Sigmoid colon (tissue), 7 donors: ENCODE results near the gene FAM13A. TPM values are rescaled to one million over a fixed set of nuclear protein-coding genes. Genes with fewer than 3 reads are reported as not detected.

ENCODE experiments used
- DNase-seq: peaks from one replicate; pipeline ENCODE4 v3.0.0-alpha.2; 2019
- H3K27ac ChIP-seq, 4 donors: fragments of 200-600 bp; sonication (generic); one replicate each; pipeline ENCODE4 v1.5.1; 2016 to 2019; ENCODE audit warnings: mild to moderate bottlenecking in 1 of 4
- H3K27me3 ChIP-seq, 3 donors: fragments of 200-600 bp; sonication (generic); one replicate each; pipeline ENCODE4 v1.5.1; 2019; ENCODE audit warnings: mild to moderate bottlenecking in 1 of 3
- H3K36me3 ChIP-seq, 4 donors: fragments of 200-600 bp; sonication (generic); one replicate each; pipeline ENCODE4 v1.5.1; 2016 to 2019
- H3K4me1 ChIP-seq, 4 donors: fragments of 200-600 bp; sonication (generic); one replicate each; pipeline ENCODE4 v1.5.1; 2017 to 2019
- H3K4me3 ChIP-seq, 4 donors: fragments of 200-600 bp; sonication (generic); one replicate each; pipeline ENCODE4 v1.5.1; 2017 to 2019; ENCODE audit warnings: mild to moderate bottlenecking in 2 of 4, moderate library complexity in 1 of 4
- H3K9me3 ChIP-seq, 4 donors: fragments of 200-600 bp in 3 of 4; sonication (generic) in 3 of 4; one replicate each; pipeline versions ENCODE4 v1.5.1 to v1.6.1; 2013 to 2019
- EP300 ChIP-seq, 4 donors: sonication (generic); formaldehyde crosslinking; IDR thresholded peaks; one replicate each; pipeline ENCODE4 v1.6.1; 2017; ENCODE audit warnings: antibody characterized with exemption in 4 of 4
- POLR2A ChIP-seq, 2 donors: fragments of 450-650 bp; IDR thresholded peaks; one replicate each; pipeline ENCODE4 v1.6.1; 2016; ENCODE audit warnings: antibody characterized with exemption in 2 of 2, mild to moderate bottlenecking in 2 of 2, moderate library complexity in 2 of 2
- POLR2AphosphoS5 ChIP-seq, 4 donors: sonication (generic); formaldehyde crosslinking; IDR thresholded peaks; one replicate each; pipeline ENCODE4 v1.6.1; 2017; ENCODE audit warnings: antibody characterized with exemption in 4 of 4
- WGBS, 2 donors: extraction: QIAGEN DNeasy Blood & Tissue Kit; methylation state at CpG; one replicate each; pipeline ENCODE4 v1.1.7; 2013; 5-methylcytosine and 5-hydroxymethylcytosine counted together
- intact Hi-C: fragments of 100-400 bp; cut with DNase I; formaldehyde crosslinking; loops from one replicate; pipeline ENCODE4 v1.15.1; 2023
- polyA plus RNA-seq, 3 donors: library from polyadenylated mRNA; stranded (reverse); fragments of 200-250 nt; gene quantifications; one replicate each; pipeline ENCODE4 v1.2.3, GENCODE V29; 2013
- total RNA-seq, 4 donors: library from RNA; depleted of rRNA; stranded (reverse); fragments of >200 nt; gene quantifications; one replicate each; pipeline ENCODE4 v1.1.0, GENCODE V29; 2016
- TF ChIP-seq, protein P1 (sequence below), 4 experiments: fragments of 450-650 bp in 3 of 4; fragments of 200-600 bp in 1 of 4; IDR thresholded peaks; one replicate each; pipeline ENCODE4 v1.5.1; 2016 to 2019; ENCODE audit warnings: antibody characterized with exemption in 4 of 4, mild to moderate bottlenecking in 3 of 4, moderate library complexity in 2 of 4
- donor health status: healthy with polysubstance abuse.
- donor health status: Bipolar disorder and iron deficiency.
- donor health status: healthy.

Gene FAM13A
- total and polyA plus RNA-seq, 7 donors: 9.9 to 49.7 (median 41.1) TPM

DNA sequence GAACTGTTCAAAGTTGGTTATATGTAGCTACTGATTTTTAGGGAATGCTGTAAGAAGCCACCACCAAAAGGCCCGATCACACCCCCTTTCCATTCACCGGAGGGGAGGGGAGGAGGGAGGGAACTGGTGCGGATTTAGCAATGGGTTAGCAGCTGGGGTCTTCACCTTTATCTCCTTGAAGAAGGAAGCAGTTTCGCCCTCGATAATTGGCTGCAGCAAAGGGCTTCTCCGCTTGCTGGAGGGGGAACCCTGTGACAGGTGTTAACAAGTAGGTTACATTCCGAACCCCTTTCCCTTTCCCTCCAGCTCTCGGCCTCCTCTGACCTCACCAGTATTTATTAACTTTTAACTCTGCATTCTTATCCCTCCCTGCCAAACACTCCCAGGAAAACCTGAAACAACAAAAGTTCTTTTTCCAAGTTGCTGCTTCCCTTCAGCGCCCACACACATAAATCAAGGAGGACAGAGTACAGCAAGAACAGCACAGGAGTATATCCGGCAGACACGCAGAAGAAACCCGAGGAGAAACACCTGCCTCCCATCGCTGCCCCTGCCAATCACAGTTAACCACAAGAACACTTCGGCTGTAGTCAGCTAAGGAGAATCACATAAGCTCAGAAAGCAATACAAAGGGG, 319.6 kb downstream of the FAM13A start:
- Histone ChIP-seq H3K36me3 (peaks cover 0 to 17% (median 0%) of the 10 kb centered on the region in 4 donors), H3K27ac (peak overlapping the region; percentile 50 to 71 (median 59)), H3K9me3 (no peaks in the 10 kb centered on the region), H3K4me1 (peaks cover 0 to 36% (median 32%) of the 10 kb centered on the region in 4 donors), H3K27me3 (no peaks in the 10 kb centered on the region), H3K4me3 (no peak overlapping the region)
- intact Hi-C loops: no loop called here
- DNase-seq: peak; percentile 82
- WGBS, 2 donors: 19 to 23% methylated on average over 14 of the region's 14 CpGs
- peak in 3 of 4 donors; percentile 59 to 74 (median 65) for TF ChIP-seq POLR2AphosphoS5 (IDR thresholded peaks at IDR 0.05)
- TF ChIP-seq, protein P1, sequence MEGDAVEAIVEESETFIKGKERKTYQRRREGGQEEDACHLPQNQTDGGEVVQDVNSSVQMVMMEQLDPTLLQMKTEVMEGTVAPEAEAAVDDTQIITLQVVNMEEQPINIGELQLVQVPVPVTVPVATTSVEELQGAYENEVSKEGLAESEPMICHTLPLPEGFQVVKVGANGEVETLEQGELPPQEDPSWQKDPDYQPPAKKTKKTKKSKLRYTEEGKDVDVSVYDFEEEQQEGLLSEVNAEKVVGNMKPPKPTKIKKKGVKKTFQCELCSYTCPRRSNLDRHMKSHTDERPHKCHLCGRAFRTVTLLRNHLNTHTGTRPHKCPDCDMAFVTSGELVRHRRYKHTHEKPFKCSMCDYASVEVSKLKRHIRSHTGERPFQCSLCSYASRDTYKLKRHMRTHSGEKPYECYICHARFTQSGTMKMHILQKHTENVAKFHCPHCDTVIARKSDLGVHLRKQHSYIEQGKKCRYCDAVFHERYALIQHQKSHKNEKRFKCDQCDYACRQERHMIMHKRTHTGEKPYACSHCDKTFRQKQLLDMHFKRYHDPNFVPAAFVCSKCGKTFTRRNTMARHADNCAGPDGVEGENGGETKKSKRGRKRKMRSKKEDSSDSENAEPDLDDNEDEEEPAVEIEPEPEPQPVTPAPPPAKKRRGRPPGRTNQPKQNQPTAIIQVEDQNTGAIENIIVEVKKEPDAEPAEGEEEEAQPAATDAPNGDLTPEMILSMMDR (IDR thresholded peaks at IDR 0.05): no peak

DNA sequence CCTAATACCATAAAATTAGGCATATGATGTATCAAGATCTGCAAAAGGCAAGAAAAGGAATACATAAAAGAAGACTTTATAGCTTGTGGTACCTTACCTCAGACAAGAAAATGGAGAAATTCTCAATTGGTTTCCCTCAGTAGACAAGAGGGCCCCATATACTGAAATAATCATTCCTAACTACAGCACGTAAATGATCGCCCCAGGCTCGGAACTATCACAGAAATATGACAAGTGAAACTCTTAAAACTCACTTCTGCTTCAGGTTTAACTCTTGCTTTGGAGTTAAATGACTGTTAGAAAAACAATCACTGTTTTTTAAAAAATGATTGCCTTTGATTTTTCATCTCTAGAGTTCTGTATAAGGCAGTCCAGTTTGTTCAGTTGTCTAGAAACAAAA, 320.7 kb downstream of the FAM13A start:
- Histone ChIP-seq H3K27me3 (no peaks in the 10 kb centered on the region), H3K4me1 (peaks cover 0 to 36% (median 32%) of the 10 kb centered on the region in 4 donors), H3K27ac (peak overlapping the region; percentile 50 to 71 (median 59)), H3K36me3 (peaks cover 0 to 28% (median 1%) of the 10 kb centered on the region in 4 donors), H3K4me3 (no peak overlapping the region), H3K9me3 (no peaks in the 10 kb centered on the region)
- no peak for TF ChIP-seq POLR2AphosphoS5 (IDR thresholded peaks at IDR 0.05)
- TF ChIP-seq, protein P1 (IDR thresholded peaks at IDR 0.05): no peak
- no peak for TF ChIP-seq POLR2A (IDR thresholded peaks at IDR 0.05)
- TF ChIP-seq EP300 (IDR thresholded peaks at IDR 0.05): no peak
- intact Hi-C loops: no loop called here
- no peak for DNase-seq
- WGBS, 2 donors: 88 to 95% methylated on average over 3 of the region's 3 CpGs

DNA sequence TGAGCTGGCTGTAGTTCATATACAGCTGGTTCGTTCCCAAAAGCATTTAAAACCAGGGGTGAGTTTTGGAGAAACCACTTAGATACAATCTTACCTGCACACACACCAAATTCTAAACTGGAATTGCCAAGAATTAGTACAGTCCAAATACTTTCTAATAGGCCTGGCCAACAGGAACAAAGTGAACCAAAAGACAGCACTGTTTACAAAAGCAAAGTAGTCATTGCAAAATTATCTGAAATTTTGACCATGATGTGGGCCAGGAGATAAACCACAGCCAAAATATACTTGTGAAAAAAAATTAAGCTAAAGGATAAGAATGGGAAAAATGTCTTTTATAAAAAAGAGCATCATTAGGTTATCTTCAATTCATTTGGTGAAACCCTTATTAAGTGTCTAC, 321.4 kb downstream of the FAM13A start:
- H3K27me3 ChIP-seq: no peaks in the 10 kb centered on the region
- peak overlapping the region in 3 of 4 donors; percentile 8 to 71 (median 68) for H3K27ac ChIP-seq
- no peak for DNase-seq
- H3K4me3 ChIP-seq: no peak overlapping the region
- H3K4me1 ChIP-seq: peaks cover 0 to 36% (median 32%) of the 10 kb centered on the region in 4 donors
- WGBS, 2 donors: 91 to 98% methylated on average over 1 of the region's 1 CpG
- TF ChIP-seq POLR2AphosphoS5 (IDR thresholded peaks at IDR 0.05) (peak in 2 of 4 donors; percentile 44 to 52), EP300 (IDR thresholded peaks at IDR 0.05) (no peak)
- H3K36me3 ChIP-seq: peaks cover 0 to 35% (median 8%) of the 10 kb centered on the region in 4 donors
- intact Hi-C loops: no loop called here
- H3K9me3 ChIP-seq: no peaks in the 10 kb centered on the region

DNA sequence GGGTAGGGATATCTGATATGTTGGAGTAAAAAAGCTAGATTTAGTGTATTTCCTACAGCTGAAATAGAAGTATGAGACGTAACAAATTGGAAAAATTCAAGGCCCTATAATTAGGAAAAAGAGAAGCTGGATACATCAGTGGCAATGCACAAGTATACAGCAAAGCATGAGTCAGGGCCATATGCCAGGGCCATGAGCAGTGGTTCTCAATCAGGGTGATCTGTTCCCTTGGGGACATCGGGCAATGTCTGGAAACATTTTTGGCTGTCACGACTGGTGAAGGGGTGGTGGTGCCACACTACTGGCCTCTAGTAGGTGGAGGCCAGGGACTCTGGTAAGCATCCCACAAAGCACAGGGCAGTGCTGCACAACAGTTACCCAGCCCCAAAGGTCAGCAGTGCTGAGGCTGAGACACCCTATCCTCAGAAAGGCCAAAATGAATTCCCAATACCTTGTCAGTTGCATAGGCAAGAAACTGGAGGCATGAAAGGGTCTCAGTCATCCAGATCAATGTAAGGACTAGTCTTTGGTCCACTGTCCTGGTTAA, 322.5 kb downstream of the FAM13A start:
- 83 to 98% methylated on average over 3 of the region's 3 CpGs for WGBS, 2 donors
- Histone ChIP-seq H3K9me3 (no peaks in the 10 kb centered on the region), H3K4me1 (peaks cover 0 to 36% (median 32%) of the 10 kb centered on the region in 4 donors), H3K4me3 (no peak overlapping the region), H3K27ac (no peak overlapping the region), H3K27me3 (no peaks in the 10 kb centered on the region), H3K36me3 (peaks cover 0 to 46% (median 14%) of the 10 kb centered on the region in 4 donors)
- no peak for DNase-seq
- intact Hi-C loops: no loop called here
- TF ChIP-seq EP300 (IDR thresholded peaks at IDR 0.05) (no peak), POLR2AphosphoS5 (IDR thresholded peaks at IDR 0.05) (no peak), POLR2A (IDR thresholded peaks at IDR 0.05) (no peak)
- TF ChIP-seq, protein P1 (IDR thresholded peaks at IDR 0.05): no peak

DNA sequence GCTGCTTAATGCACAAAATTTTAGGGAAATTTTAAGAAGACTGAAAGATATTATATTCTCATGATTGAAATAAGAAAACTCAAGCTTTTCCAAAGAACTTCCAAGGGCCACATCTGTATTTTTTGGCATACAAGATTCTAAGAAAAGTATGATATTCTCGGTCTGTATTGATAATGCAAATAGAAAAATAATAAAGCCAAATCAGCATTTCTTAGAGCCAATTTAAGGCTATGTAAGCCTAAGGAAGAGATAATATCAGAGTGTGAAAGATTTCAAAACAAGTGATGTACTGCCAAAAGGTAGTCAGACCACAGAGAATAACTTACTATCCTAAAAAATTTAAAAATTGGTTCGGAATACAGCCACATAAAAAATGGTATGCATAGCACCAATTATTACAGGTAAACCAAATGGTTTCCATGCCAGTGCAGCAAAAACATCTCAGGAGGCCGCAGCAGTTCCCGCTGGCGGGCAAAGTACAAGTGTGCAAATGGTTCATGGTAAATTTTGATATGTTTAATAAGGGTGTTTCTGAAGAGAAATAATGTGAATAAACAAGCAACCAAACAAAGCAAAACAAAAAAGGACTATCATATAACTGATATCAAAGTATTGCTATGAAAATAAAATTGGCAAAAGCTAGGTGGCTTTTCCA, 324.1 kb downstream of the FAM13A start:
- H3K9me3 ChIP-seq: no peaks in the 10 kb centered on the region
- no peak overlapping the region for H3K27ac ChIP-seq
- no peak for DNase-seq
- no peaks in the 10 kb centered on the region for H3K27me3 ChIP-seq
- intact Hi-C loops: no loop called here
- no peak for TF ChIP-seq POLR2A (IDR thresholded peaks at IDR 0.05)
- TF ChIP-seq, protein P1 (IDR thresholded peaks at IDR 0.05): no peak
- no peak for TF ChIP-seq POLR2AphosphoS5 (IDR thresholded peaks at IDR 0.05)
- TF ChIP-seq EP300 (IDR thresholded peaks at IDR 0.05): no peak
- WGBS, 2 donors: 94 to 95% methylated on average over 5 of the region's 5 CpGs
- peaks cover 0 to 32% (median 22%) of the 10 kb centered on the region in 4 donors for H3K4me1 ChIP-seq
- peaks cover 2 to 57% (median 23%) of the 10 kb centered on the region in 4 donors for H3K36me3 ChIP-seq
- no peak overlapping the region for H3K4me3 ChIP-seq
